Prostate gland (tissue), 2 donors: ENCODE measurements around the gene AGPS. TPM values are rescaled to one million over a fixed set of nuclear protein-coding genes. Genes with fewer than 3 reads are reported as not detected.
"Not testable (repeated sequence)": the region's sequence is repeated elsewhere in the genome, so short reads cannot be mapped to it uniquely, and the experiment has no call there.

Experiments
- DNase-seq: peaks from one replicate; pipeline ENCODE4 v3.0.0-alpha.2; 2019; ENCODE audit warnings: low spot score
- H3K27ac ChIP-seq, 2 donors: fragments of 200-600 bp; sonication (generic); 2 replicates each; pipeline ENCODE4 v1.5.1; 2017 to 2019
- H3K27me3 ChIP-seq: fragments of 200-600 bp; sonication (generic); replicated peaks from 2 replicates; pipeline ENCODE4 v1.5.1; 2019; ENCODE audit not compliant: insufficient read depth
- H3K36me3 ChIP-seq, 2 donors: fragments of 200-600 bp; sonication (generic); 1 replicate in 1 of 2; 2 replicates in 1 of 2; pipeline versions ENCODE4 v1.5.1 to v1.8.1; 2017 to 2019
- H3K4me1 ChIP-seq: fragments of 200-600 bp; sonication (generic); replicated peaks from 2 replicates; pipeline ENCODE4 v1.5.1; 2019
- H3K4me3 ChIP-seq, 2 donors: fragments of 200-600 bp; sonication (generic); 2 replicates each; pipeline ENCODE4 v1.5.1; 2017 to 2019
- H3K9me3 ChIP-seq: fragments of 200-600 bp; sonication (generic); 2 replicates; pipeline ENCODE4 v1.5.1; 2017
- POLR2A ChIP-seq: fragments of 450-650 bp; IDR thresholded peaks from one replicate; pipeline ENCODE4 v1.6.1; 2016; ENCODE audit warnings: antibody characterized with exemption, mild to moderate bottlenecking
- POLR2AphosphoS5 ChIP-seq: sonication (generic); formaldehyde crosslinking; IDR thresholded peaks from one replicate; pipeline ENCODE4 v1.6.1; 2017; ENCODE audit warnings: antibody characterized with exemption
- WGBS: methylation state at CpG from one replicate; pipeline ENCODE4 v1.1.5; 2018; 5-methylcytosine and 5-hydroxymethylcytosine counted together
- intact Hi-C: fragments of 100-400 bp; cut with DNase I; formaldehyde crosslinking; loops from one replicate; pipeline ENCODE4 v1.14.2; 2022
- total RNA-seq, 2 donors: library from RNA; depleted of rRNA; stranded (reverse); fragments of >200 nt; gene quantifications; one replicate each; pipeline ENCODE4 v1.1.0, GENCODE V29; 2016
- TF ChIP-seq, protein P1 (sequence below), 4 experiments: fragments of 200-600 bp in 2 of 4; fragments of 450-650 bp in 2 of 4; sonication (generic) in 2 of 4; IDR thresholded peaks; 1 replicate in 3 of 4; 2 replicates in 1 of 4; pipeline ENCODE4 v1.5.1; 2016 to 2019; ENCODE audit warnings: antibody characterized with exemption in 4 of 4, mild to moderate bottlenecking in 2 of 4, moderate library complexity in 2 of 4

AGPS gene
- total RNA-seq, 2 donors from 2014 or later, result 17.2 to 50.3 TPM

DNA sequence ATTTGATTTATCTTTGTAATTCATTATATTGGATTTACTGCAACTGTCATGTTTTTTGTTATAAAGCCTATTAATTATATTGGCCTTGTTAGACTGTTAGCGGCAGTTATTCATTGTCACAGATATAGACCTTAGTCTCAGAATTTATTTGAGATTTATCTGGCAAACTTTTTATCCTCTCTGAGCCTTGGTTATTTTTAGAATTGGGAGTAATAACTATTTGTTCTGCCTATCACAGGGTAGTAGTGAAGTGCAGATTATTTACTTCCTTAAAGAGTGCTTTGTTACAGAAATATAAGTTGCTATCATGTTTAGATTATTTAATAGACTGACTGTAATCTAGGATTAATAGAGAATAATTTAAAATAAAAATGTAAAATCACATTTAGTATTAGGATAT, 41.9 kb downstream of the AGPS start:
- whole genome bisulfite sequencing, result 92% methylated on average over 1 of the region's 1 CpG
- H3K4me3 ChIP-seq, result no peak overlapping the region
- H3K36me3 ChIP-seq, result no peaks in the 10 kb centered on the region
- no peak for DNase-seq
- H3K9me3 ChIP-seq, result no peaks in the 10 kb centered on the region
- intact Hi-C loops, result no loop called here
- no peaks in the 10 kb centered on the region for H3K27me3 ChIP-seq
- no peak for TF ChIP-seq POLR2A
- no peak for TF ChIP-seq POLR2AphosphoS5
- TF ChIP-seq, protein P1, sequence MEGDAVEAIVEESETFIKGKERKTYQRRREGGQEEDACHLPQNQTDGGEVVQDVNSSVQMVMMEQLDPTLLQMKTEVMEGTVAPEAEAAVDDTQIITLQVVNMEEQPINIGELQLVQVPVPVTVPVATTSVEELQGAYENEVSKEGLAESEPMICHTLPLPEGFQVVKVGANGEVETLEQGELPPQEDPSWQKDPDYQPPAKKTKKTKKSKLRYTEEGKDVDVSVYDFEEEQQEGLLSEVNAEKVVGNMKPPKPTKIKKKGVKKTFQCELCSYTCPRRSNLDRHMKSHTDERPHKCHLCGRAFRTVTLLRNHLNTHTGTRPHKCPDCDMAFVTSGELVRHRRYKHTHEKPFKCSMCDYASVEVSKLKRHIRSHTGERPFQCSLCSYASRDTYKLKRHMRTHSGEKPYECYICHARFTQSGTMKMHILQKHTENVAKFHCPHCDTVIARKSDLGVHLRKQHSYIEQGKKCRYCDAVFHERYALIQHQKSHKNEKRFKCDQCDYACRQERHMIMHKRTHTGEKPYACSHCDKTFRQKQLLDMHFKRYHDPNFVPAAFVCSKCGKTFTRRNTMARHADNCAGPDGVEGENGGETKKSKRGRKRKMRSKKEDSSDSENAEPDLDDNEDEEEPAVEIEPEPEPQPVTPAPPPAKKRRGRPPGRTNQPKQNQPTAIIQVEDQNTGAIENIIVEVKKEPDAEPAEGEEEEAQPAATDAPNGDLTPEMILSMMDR (IDR thresholded peaks at IDR 0.05), result no peak
- no peak overlapping the region for H3K27ac ChIP-seq
- no peaks in the 10 kb centered on the region for H3K4me1 ChIP-seq

DNA sequence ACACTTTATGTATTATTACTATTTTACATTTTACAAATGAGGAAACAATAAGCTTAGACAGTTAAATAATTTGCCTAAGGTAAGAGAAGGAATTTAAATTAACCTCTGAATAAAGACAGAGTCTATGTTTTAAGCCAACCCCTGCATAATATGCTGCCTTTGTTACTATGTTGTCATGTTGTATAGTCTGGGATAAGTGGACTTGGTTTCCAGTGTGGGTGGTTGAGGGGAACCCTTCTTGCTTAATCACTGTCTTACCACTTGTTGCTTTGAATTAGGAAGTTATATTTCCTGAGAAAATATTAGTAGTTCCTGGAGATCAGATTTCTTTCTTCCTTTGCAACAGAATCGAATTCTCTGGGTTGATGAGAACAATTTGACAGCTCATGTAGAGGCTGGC, 52.6 kb downstream of the AGPS start:
- no peaks in the 10 kb centered on the region for H3K36me3 ChIP-seq

DNA sequence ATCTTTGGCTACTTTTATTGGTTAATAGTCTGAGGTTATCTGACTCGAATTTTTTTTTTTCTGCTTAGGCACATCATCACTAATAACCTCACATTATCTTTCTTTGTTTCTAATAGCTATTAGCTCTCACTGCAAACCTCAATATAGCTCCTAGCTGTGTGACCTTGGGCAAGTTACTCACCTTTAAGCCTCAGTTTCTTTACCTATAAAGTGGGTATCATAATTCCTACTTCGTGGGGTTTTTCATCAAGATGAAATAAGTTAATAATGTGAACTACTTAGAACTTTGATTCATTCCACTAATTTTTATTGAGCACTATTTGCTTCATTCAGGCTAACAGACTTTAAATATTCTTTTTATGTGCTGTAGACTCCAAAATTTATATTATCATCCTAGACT, 55.5 kb downstream of the AGPS start:
- TF ChIP-seq POLR2AphosphoS5 (no peak), POLR2A (no peak)
- TF ChIP-seq, protein P1 (IDR thresholded peaks at IDR 0.05), result no peak
- no peaks in the 10 kb centered on the region for H3K9me3 ChIP-seq
- no peak overlapping the region for H3K4me3 ChIP-seq
- no peak for DNase-seq
- WGBS, result 84% methylated on average over 2 of the region's 2 CpGs
- intact Hi-C loops, result no loop called here
- H3K36me3 ChIP-seq, result no peaks in the 10 kb centered on the region
- H3K27ac ChIP-seq, result no peak overlapping the region
- no peaks in the 10 kb centered on the region for H3K4me1 ChIP-seq
- no peaks in the 10 kb centered on the region for H3K27me3 ChIP-seq

More for the DNA sequence above, 52.6 kb downstream of the AGPS start:
- Histone ChIP-seq H3K4me1 (no peaks in the 10 kb centered on the region), H3K27ac (no peak overlapping the region), H3K4me3 (no peak overlapping the region), H3K27me3 (no peaks in the 10 kb centered on the region), H3K9me3 (no peaks in the 10 kb centered on the region)
- intact Hi-C loops, result no loop called here
- DNase-seq, result no peak
- 80% methylated on average over 1 of the region's 1 CpG for WGBS
- TF ChIP-seq, protein P1 (IDR thresholded peaks at IDR 0.05), result no peak
- no peak for TF ChIP-seq POLR2A
- TF ChIP-seq POLR2AphosphoS5, result no peak

DNA sequence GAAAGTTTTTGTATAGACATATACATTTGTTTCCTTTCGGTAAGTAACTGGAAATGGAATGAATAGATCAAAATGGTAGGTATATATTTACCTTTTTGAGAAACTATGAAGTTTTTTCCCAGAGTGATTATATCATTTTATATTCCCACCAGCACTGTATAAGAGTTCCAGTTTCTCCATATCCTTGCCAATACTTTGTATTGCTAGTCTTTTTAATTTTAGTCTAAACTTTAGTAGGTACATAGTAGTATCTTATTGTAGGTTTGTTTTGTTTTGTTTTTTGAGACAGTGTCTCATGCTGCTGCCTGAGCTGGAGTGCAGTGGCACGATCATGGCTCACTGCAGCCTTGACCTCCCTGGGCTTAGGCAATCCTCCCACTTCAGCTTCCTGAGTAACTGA, 56.6 kb downstream of the AGPS start:
- no peaks in the 10 kb centered on the region for H3K9me3 ChIP-seq
- H3K4me1 ChIP-seq, result no peaks in the 10 kb centered on the region
- WGBS, result 97% methylated on average over 2 of the region's 2 CpGs
- H3K27ac ChIP-seq, result no peak overlapping the region
- TF ChIP-seq POLR2A (no peak), POLR2AphosphoS5 (no peak)
- TF ChIP-seq, protein P1 (IDR thresholded peaks at IDR 0.05), result no peak
- no peaks in the 10 kb centered on the region for H3K27me3 ChIP-seq
- H3K4me3 ChIP-seq, result no peak overlapping the region
- H3K36me3 ChIP-seq, result no peaks in the 10 kb centered on the region
- no peak for DNase-seq
- intact Hi-C loops, result no loop called here

DNA sequence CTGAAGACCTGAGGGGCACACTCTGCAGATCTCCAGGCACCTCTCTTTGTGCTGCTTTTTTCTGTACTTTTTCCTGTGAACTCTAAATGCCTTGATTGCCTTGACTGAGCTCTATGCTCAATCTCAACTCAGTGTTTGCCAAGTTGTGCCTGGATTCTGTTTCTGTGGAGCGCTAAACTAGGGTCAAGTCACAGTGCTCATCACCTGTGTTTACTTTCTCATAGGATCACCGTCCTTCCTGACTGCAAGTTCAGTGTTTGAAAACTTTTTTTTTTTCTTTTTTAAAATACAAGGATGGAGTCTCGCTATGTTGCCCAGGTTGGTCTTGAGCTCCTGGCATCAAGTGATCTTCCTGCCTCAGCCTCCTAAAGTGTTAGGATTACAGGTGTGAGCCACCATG, 62.6 kb downstream of the AGPS start:
- intact Hi-C loops, result no loop called here
- Histone ChIP-seq H3K4me1 (no peaks in the 10 kb centered on the region), H3K4me3 (no peak overlapping the region), H3K36me3 (no peaks in the 10 kb centered on the region), H3K9me3 (no peaks in the 10 kb centered on the region), H3K27me3 (no peaks in the 10 kb centered on the region), H3K27ac (no peak overlapping the region)
- TF ChIP-seq POLR2AphosphoS5, result no peak
- TF ChIP-seq, protein P1 (IDR thresholded peaks at IDR 0.05), result no peak
- TF ChIP-seq POLR2A, result no peak
- WGBS, result 97% methylated on average over 3 of the region's 3 CpGs
- no peak for DNase-seq

DNA sequence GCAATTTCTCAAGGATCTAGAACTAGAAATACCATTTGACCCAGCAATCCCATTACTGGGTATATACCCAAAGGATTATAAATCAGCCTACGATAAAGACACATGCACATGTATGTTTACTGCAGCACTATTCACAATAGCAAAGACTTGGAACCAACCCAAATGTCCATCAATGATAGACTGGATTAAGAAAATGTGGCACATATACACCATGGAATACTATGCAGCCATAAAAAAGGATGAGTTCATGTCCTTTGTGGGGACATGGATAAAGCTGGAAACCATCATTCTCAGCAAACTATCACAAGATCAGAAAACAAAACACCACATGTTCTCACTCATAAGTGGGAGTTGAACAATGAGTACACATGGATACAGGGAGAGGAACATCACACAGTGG, 67.2 kb downstream of the AGPS start:
- H3K36me3 ChIP-seq, H3K27me3 ChIP-seq, intact Hi-C loops, H3K4me1 ChIP-seq, H3K4me3 ChIP-seq, DNase-seq, H3K27ac ChIP-seq, H3K9me3 ChIP-seq: not testable (repeated sequence)
- 88% methylated on average over 1 of the region's 1 CpG for WGBS
